NCI-H2107 (cell line): ENCODE data around the gene TBX5.

ENCODE experiments used
- DNase-seq: peaks from one replicate; lab custom pipeline; 2025; lab: John Stamatoyannopoulos, UW

The TBX5 gene

GRCh38 chr12:114405519-114406271, at the start of gene TBX5:
TSS of gene TBX5 (minus strand) at chr12:114406144. CDS start at chr12:114403898, 2,246 bp downstream.
- no peak for DNase-seq

- DNase-seq = no peak
Observed at GRCh38 chr12:114451657-114452056, 45.7 kb upstream of the TBX5 start.

- no peak for DNase-seq
Observed at GRCh38 chr12:114450515-114451300, 44.8 kb upstream of the TBX5 start.

- DNase-seq = no peak
Observed at GRCh38 chr12:114450019-114450418, 44.1 kb upstream of the TBX5 start.

GRCh38 chr12:114448618-114448933, 42.6 kb upstream of the TBX5 start:
- no peak for DNase-seq

- DNase-seq = no peak
Observed at GRCh38 chr12:114447799-114448617, 42.1 kb upstream of the TBX5 start.

- no peak for DNase-seq
Observed at GRCh38 chr12:114447274-114447716, 41.4 kb upstream of the TBX5 start.

- DNase-seq = no peak
Observed at GRCh38 chr12:114445401-114446323, 39.7 kb upstream of the TBX5 start.

GRCh38 chr12:114444422-114445279, 38.7 kb upstream of the TBX5 start:
- no peak for DNase-seq

GRCh38 chr12:114443607-114444421, 37.9 kb upstream of the TBX5 start:
- DNase-seq = no peak

GRCh38 chr12:114442578-114442977, 36.6 kb upstream of the TBX5 start:
- no peak for DNase-seq

- DNase-seq = no peak
Observed at GRCh38 chr12:114441545-114441944, 35.6 kb upstream of the TBX5 start.

GRCh38 chr12:114441039-114441383, 35.1 kb upstream of the TBX5 start:
- DNase-seq = no peak

GRCh38 chr12:114440270-114441038, 34.5 kb upstream of the TBX5 start:
- no peak for DNase-seq

GRCh38 chr12:114439817-114440216, 33.9 kb upstream of the TBX5 start:
- DNase-seq = no peak

- no peak for DNase-seq
Observed at GRCh38 chr12:114439261-114439683, 33.3 kb upstream of the TBX5 start.

GRCh38 chr12:114438635-114439256, 32.8 kb upstream of the TBX5 start:
- no peak for DNase-seq

- DNase-seq = no peak
Observed at GRCh38 chr12:114434341-114434740, 28.4 kb upstream of the TBX5 start.
